ENCODE data around the gene YBEY. TPM values are rescaled to one million over a fixed set of nuclear protein-coding genes. Genes with fewer than 3 reads are reported as not detected.

YBEY gene
- total and polyA plus RNA-seq, 12 donors = 4.0 to 46.0 (median 16.5) TPM

DNA sequence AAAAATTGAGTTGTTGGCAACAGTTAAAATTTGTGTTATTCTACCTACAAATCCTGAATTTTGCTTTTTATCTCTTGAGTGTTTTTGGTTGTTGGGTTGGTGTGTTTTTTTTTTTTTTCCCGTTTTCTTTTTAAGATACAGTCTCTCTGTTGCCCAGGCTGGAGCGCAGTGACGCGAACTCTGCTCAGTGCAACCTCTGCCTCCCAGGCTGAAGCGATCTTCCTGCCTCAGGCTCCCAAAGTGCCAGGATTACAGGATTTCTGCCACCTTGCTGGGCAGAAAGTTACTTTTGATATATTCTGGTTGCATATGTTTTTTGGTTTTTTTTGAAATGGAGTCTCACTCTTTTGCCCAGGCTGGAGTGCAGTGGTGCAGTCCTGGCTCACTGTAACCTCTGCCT, 42.0 kb downstream of the YBEY start:
- Histone ChIP-seq H3K36me3 (replicated peaks in 1 of 2) (peaks cover 0 to 16% of the 10 kb centered on the region in 2 donors), H3K9me3 (replicated peaks in 1 of 3) (no peaks in the 10 kb centered on the region), H3K4me1 (replicated peaks in 1 of 2) (peaks cover 2 to 14% of the 10 kb centered on the region in 2 donors), H3K27ac (no peak overlapping the region), H3K4me3 (no peak overlapping the region), H3K27me3 (no peaks in the 10 kb centered on the region)
- intact Hi-C loops (cut with DNase I) = no loop called here
- TF ChIP-seq POLR2A (IDR thresholded peaks at IDR 0.05) (no peak), CTCF (IDR thresholded peaks at IDR 0.05) (no peak)
- no peak for DNase-seq
- 78 to 79% (median 79%) methylated on average over 5 of the region's 5 CpGs for WGBS, 4 donors

DNA sequence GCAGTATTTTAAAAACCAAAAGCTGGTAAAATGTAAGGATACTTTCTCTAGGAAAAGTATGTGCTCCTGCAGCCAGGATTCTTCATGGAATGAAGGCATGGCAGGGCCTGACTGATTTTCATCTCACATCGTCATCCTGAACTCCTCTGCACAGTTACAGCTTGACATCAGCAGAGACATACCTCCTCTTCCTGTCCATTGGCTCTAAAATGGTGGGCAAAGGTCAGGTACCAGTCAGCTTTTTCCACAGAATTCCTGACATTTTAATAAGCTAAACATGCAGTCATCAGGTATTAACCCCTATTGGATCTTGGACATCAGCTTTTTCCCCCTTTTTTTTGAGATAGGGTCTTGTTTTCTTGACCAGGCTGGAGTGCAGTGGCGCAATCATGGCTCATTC, 43.7 kb downstream of the YBEY start:
- TF ChIP-seq POLR2A (IDR thresholded peaks at IDR 0.05) (no peak), CTCF (IDR thresholded peaks at IDR 0.05) (no peak)
- Histone ChIP-seq H3K4me1 (replicated peaks in 1 of 2) (peaks cover 0 to 10% of the 10 kb centered on the region in 2 donors), H3K9me3 (replicated peaks in 1 of 3) (no peaks in the 10 kb centered on the region), H3K4me3 (no peak overlapping the region), H3K36me3 (replicated peaks in 1 of 2) (peaks cover 0 to 23% of the 10 kb centered on the region in 2 donors), H3K27me3 (no peaks in the 10 kb centered on the region), H3K27ac (no peak overlapping the region)
- 86 to 100% (median 95%) methylated on average over 2 of the region's 2 CpGs for WGBS, 4 donors
- intact Hi-C loops (cut with DNase I) = no loop called here
- DNase-seq = no peak

- H3K9me3 ChIP-seq (replicated peaks in 1 of 3) = no peaks in the 10 kb centered on the region
- no peaks in the 10 kb centered on the region for H3K27me3 ChIP-seq
- H3K4me1 ChIP-seq (replicated peaks in 1 of 2) = no peaks in the 10 kb centered on the region
- no peak overlapping the region for H3K27ac ChIP-seq
- 84 to 97% (median 94%) methylated on average over 12 of the region's 12 CpGs for WGBS, 4 donors
- H3K36me3 ChIP-seq (replicated peaks in 1 of 2) = peaks cover 0 to 44% of the 10 kb centered on the region in 2 donors
- DNase-seq = no peak
- TF ChIP-seq CTCF (IDR thresholded peaks at IDR 0.05) (no peak), POLR2A (IDR thresholded peaks at IDR 0.05) (no peak)
- intact Hi-C loops (cut with DNase I) = no loop called here
- H3K4me3 ChIP-seq = no peak overlapping the region
Observed at GRCh38 chr21:46334351-46335140, 48.4 kb downstream of the YBEY start.

GRCh38 chr21:46336603-46337002, 50.5 kb downstream of the YBEY start:
- TF ChIP-seq POLR2A (IDR thresholded peaks at IDR 0.05) (no peak), CTCF (IDR thresholded peaks at IDR 0.05) (no peak)
- H3K4me1 ChIP-seq (replicated peaks in 1 of 2) = no peaks in the 10 kb centered on the region
- H3K27me3 ChIP-seq = no peaks in the 10 kb centered on the region
- no peaks in the 10 kb centered on the region for H3K9me3 ChIP-seq (replicated peaks in 1 of 3)
- WGBS, 4 donors = 98 to 99% (median 98%) methylated on average over 3 of the region's 3 CpGs
- no peak for DNase-seq
- intact Hi-C loops (cut with DNase I) = no loop called here
- H3K36me3 ChIP-seq (replicated peaks in 1 of 2) = peaks cover 0 to 38% of the 10 kb centered on the region in 2 donors
- no peak overlapping the region for H3K27ac ChIP-seq
- no peak overlapping the region for H3K4me3 ChIP-seq
